ENCODE measurements around the gene TBX10.

GRCh38 chr11:67616431-67617242 is 22.9 kb downstream of the TBX10 start:
- TF ChIP-seq POLR2A (IDR thresholded peaks at IDR 0.05) (no peak), CTCF (IDR thresholded peaks at IDR 0.05) (no peak), EP300 (IDR thresholded peaks at IDR 0.05) (no peak)
